Stimulated activated CD8-positive, alpha-beta memory T cell treated with anti-CD3 and anti-CD28 coated beads, Interleukin-7, amount 100 ng/mL, for 4 hours (primary cell): ENCODE data around the gene JTB.
"Not testable (repeated sequence)": the region's sequence is repeated elsewhere in the genome, so short reads cannot be mapped to it uniquely, and the experiment has no call there.

Source experiments
- DNase-seq, 2 donors: peaks; one replicate each; pipeline ENCODE4 v3.0.0-alpha.2; 2020; ENCODE audit warnings: low read depth in 2 of 2

The JTB gene

GRCh38 chr1:153977250-153978240 is at the start of gene JTB:
TSS of gene JTB (minus strand) at chr1:153977674. CDS start at chr1:153977252, 422 bp downstream.
- DNase-seq = peak; percentile 70 to 78

- no peak for DNase-seq
These were observed 42.5 kb upstream of the JTB start for GRCh38 chr1:154019940-154020339.

GRCh38 chr1:154019269-154019668 is 41.8 kb upstream of the JTB start:
- DNase-seq = no peak

- no peak for DNase-seq
These were observed 36.9 kb upstream of the JTB start for GRCh38 chr1:154014154-154014907.

GRCh38 chr1:154012543-154012942 is 35.1 kb upstream of the JTB start:
- not testable (repeated sequence) for DNase-seq

- no peak for DNase-seq
These were observed 34.7 kb upstream of the JTB start for GRCh38 chr1:154012129-154012528.

- DNase-seq = no peak
These were observed 28.7 kb upstream of the JTB start for GRCh38 chr1:154006136-154006535.

GRCh38 chr1:154000420-154000819 is 22.9 kb upstream of the JTB start:
- no peak for DNase-seq

- not testable (repeated sequence) for DNase-seq
These were observed 19.4 kb upstream of the JTB start for GRCh38 chr1:153996882-153997281.

- no peak for DNase-seq
These were observed 18.2 kb upstream of the JTB start for GRCh38 chr1:153995640-153996039.

- DNase-seq = no peak
These were observed 17.7 kb upstream of the JTB start for GRCh38 chr1:153995202-153995601.

GRCh38 chr1:153991806-153992205 is 14.3 kb upstream of the JTB start:
- no peak for DNase-seq

GRCh38 chr1:153991151-153991630 is 13.7 kb upstream of the JTB start:
- DNase-seq = no peak

GRCh38 chr1:153990468-153991150 is 13.1 kb upstream of the JTB start, which contains the start of gene RPS27:
TSS of gene RPS27 (plus strand) at chr1:153990762. CDS start at chr1:153990797, 35 bp downstream.
- peak; percentile 79 to 87 for DNase-seq

- no peak for DNase-seq
These were observed 10.1 kb upstream of the JTB start for GRCh38 chr1:153987621-153988020.

GRCh38 chr1:153985941-153986761 is 8.7 kb upstream of the JTB start, which contains the start of gene RAB13:
TSS of gene RAB13 (minus strand) at chr1:153986339. CDS start at chr1:153986236, 103 bp downstream.
- DNase-seq = no peak

- DNase-seq = peak in 1 of 2 donors; percentile 58
These were observed 8.0 kb upstream of the JTB start for GRCh38 chr1:153985341-153985912.

GRCh38 chr1:153984123-153984894 is 6.8 kb upstream of the JTB start:
- DNase-seq = no peak

- not testable (repeated sequence) for DNase-seq
These were observed 4.3 kb upstream of the JTB start for GRCh38 chr1:153981735-153982134.

GRCh38 chr1:153979091-153979490 is 1.6 kb upstream of the JTB start:
- not testable (repeated sequence) for DNase-seq
